GM18951 (cell line): ENCODE results near the gene COPB1.

Experiments used
- POLR2A ChIP-seq: IDR thresholded peaks from 4 replicates; pipeline ENCODE4 v1.6.1; 2011; ENCODE audit warnings: mild to moderate bottlenecking; ENCODE audit not compliant: insufficient read length, insufficient read depth; ENCODE audit errors: extremely low read depth
- in situ Hi-C: fragments of 300-500 bp; cut with MboI; formaldehyde crosslinking; loops from one replicate; pipeline ENCODE4 v1.12.0; 2022; ENCODE audit warnings: low sequenced_read_pairs, mixed read lengths, inconsistent platforms; ENCODE audit not compliant: unreplicated experiment

COPB1 gene

DNA sequence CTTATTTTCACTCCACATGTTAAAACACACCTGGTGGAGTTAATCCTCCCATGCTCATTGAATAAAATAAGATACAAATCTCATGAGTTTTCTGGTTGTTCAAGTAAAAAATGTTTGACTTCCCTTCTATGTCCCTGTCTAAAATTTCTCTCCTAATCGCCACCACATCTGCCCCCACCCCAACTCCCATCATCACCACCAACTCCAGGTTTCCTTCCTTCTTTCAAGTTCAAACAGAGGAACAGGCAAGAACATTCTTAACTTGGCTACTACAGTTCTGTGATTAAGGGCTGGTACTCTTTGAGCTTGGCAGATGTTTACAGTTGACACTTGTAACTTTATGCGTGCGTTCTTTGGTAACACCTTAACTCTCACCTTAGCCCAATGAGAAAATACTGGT, 29.7 kb upstream of the COPB1 start:
- in situ Hi-C loops: no loop called here
- TF ChIP-seq POLR2A: no peak

DNA sequence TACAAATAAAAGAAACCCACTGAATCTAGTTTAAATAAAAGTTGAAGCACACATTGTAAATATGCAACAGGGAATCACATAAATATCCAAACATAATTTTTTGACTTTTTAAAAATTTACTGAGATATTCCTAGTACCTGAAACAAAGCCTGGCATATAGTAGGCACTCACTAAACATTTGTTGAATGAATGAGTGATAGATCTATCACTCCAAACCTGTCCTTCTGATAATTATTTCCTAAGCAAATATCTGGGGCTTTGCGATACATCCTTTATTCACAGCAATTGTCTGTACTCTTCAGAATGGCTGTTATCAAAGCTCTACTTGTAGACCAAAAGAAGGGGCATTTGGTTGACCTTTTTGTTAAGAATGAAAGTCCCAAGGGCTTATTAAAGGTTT, 23.2 kb upstream of the COPB1 start:
- in situ Hi-C loops: no loop called here
- TF ChIP-seq POLR2A: no peak

DNA sequence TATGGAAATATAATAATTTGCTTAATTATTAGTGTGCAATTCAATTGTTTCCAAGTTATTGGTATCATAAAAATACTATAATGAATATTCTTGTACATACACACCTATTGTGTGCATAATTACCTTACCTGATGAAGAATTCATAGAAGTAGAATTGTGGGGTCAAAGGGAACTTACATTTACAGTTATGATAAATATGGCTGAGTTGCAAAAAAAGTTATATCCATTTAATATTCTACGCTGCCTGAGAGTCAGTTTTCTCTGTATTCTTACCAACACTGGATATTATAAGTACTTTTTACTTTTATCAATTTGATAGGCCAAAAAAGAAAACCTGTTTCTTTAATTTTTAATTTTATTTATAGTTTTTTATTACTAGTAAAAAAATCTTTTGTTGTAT, 22.6 kb upstream of the COPB1 start:
- in situ Hi-C loops: no loop called here
- TF ChIP-seq POLR2A: no peak

DNA sequence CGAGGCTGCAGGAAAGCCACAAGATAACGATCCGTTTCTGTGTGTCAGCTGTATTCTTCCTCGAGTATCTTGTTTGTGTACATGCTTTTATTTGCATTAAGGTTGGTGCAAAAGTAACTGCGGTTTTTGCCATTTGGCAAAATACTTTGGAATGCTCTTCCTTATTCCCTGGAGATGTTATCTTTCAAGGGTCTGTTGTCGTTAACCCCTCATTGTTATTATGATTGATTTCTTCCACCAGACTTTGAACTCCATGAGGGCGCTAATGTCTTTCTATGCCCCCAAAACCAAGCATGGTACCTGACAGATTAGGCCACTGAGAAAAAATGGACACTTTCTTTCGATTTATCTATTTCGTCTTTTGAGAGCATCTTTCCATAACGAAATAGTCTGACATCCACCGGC, 21.1 kb upstream of the COPB1 start:
- in situ Hi-C loops: no loop called here
- TF ChIP-seq POLR2A: no peak

DNA sequence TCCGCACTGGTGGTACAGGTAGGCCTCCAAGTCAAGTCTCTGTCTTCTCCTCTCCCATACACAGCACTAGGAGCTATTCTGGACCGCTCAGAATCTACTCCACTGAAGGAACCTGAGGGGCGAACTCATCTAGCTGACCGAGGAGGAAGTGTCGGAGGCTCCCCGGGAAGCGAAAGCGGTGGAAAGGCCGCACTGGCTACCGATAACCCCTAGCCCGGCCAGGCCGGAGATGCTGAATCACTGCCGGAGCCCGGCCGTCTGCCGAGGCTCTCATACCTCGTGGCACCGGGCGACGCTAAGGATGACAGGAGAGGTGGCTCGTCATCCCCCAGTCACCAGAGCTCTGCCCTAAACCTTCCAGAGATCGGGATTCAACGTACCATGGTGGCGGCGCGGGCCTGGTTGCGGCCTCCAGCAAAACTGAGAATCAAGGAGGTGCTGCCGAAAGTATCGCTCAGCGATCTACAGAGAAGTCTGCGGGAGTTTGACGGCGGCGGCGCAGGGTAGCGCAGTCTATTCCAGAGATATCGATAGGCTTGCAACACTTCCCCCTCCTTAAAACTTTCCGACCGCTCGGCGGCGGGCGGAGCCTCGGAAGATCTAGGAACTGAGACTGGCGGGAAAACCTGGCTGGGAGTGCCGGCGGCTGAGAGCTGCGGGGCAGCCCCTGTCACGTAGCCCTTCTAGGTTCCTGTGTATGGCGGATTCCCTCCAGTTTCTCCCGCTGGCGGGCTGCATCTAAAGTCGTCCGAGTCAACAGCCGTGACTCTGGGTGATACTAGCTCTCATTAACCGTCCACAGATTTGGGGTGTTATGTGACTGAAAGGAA, 20.5 kb upstream of the COPB1 start, which contains the start of gene PSMA1:
Gene PSMA1 (minus strand): TSS at position 470 of the 830 bp plus-strand sequence. CDS start 87 bp downstream, at position 383.
- peak; percentile 88 for TF ChIP-seq POLR2A

DNA sequence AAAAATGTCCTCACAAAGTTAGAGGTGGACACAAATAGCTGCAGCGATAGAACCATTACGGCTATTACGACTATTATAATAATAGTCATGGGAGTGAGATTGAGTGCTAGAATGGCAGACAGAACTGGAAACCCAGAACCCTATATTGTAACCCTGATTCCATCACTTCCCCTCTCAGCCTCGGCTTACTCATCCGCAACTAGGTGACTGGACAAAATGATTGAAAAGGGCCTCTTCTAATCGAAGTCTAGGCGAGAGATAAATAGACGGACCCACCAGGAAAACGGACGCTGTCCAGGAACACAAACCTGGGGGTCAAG, 19.9 kb upstream of the COPB1 start:
- in situ Hi-C loops: no loop called here
- TF ChIP-seq POLR2A: no peak

More for the DNA sequence above, 20.5 kb upstream of the COPB1 start, which contains the start of gene PSMA1:
- in situ Hi-C loops: no loop called here

DNA sequence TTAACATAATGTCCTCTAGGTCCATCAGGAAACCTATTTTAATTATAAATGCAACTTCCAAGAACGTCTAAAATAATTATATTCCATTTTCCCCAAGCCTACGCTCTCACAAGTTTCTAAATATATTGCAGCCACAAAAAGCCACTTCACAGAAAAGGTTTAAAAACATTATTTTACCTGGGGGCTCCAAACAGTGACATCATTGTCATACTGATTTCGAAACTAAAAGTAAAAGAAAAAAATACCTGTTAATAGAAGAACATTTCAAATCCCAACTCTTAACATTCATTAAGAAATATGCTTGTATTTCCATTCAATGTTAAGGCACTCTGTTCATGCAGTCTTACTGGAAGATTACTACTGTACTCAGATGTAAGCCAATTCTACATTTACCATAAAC, 19.2 kb upstream of the COPB1 start:
- TF ChIP-seq POLR2A: no peak
- in situ Hi-C loops: no loop called here

DNA sequence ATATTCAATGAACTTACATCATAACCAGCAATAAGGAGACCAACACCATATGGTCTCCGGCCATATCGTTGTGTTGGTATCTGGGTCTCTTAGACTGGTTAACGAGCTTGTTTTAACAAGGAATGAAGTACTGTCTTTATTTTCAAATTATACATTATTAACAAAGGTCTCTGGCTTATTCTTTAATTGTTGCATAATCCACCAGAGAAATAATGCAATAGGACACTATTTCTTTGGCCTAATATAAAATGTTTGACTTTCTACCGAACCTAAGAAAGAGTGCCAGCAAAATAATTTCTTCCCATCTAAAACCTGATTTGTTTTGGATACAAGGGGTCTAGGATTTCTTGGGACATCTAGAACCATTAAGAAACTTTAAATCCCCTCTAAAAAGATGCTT, 14.2 kb upstream of the COPB1 start:
- in situ Hi-C loops: no loop called here
- no peak for TF ChIP-seq POLR2A

DNA sequence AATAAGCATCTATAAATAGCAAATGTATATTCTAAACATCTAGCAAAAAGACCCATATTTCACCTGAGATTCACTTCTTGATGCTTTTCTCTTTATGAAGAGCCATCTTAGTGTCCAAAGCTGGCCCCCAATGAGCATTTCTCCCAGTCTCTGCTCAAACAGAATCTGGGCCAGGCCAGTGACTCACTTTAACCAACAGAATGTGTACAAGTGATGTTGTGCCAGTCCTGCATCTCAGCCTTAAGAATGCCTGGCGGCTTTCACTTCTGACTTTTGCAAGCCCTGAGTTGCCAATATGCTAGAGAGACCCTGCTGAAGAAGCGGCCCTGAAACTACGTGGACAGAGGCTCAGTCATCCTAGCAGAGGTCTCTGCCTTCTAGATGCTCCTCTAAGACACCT, 6.9 kb upstream of the COPB1 start:
- in situ Hi-C loops: no loop called here
- no peak for TF ChIP-seq POLR2A

DNA sequence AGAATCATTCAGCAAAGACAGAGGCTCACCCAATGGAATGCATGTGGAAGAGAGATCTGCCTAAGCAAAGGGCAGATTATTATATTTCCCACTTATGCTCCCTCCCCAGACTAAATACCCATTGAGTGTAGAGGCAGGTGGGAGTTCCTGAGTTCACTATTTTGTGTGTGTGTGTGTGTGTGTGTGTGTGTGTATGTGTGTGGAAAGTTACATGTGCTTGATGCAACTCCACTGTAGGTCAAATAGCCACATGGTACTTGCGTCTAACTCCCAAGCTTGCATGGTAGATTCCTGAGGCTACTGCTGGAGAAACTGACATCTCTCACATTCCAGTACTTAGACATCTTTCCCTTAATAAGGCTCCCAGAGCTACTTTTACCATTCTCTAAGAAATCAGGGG, 3.4 kb upstream of the COPB1 start:
- in situ Hi-C loops: no loop called here

DNA sequence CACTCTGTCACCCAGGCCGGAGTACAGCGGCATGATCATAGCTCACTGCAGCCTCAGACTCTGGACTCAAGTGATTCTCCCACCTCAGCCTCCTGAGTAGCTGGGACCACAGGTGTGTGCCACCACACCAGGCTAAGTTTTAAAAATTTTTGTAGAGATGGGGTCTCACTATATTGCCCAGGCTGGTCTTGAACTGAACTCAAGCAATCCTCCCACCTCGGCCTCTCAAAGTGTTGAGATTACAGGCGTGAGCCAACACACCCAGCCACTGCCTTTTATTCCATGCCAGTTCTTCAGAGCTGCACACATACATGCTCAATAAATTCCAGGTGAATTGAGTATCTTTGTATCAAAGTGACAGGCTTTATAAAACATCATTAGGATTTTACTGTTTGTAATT, 2.4 kb upstream of the COPB1 start:
- in situ Hi-C loops: no loop called here
- no peak for TF ChIP-seq POLR2A

More for the DNA sequence above, 3.4 kb upstream of the COPB1 start:
- TF ChIP-seq POLR2A: no peak

DNA sequence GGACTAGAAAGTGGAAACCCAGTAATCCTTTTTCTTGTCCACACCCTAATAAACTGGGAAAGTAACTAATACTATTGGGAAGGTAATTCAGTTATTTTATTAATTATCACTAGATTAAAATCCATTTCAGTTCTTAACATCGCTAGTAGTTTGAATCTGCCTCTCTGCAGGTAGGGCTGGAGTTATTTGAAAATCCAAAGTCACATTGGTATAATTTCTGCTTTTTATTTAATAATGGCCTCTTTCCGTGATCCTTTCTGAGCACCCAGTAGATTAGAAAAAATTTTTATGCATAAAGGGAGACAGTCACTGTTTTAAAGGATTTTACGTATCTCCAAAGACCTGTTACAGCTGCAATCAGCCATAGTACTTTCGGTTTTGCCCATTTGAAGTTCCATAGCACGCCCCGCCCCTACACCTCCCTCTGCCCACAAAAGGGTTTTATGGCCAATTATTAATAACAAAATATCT, 605 bp upstream of the COPB1 start:
- in situ Hi-C loops: no loop called here
- TF ChIP-seq POLR2A: peak; percentile 31

DNA sequence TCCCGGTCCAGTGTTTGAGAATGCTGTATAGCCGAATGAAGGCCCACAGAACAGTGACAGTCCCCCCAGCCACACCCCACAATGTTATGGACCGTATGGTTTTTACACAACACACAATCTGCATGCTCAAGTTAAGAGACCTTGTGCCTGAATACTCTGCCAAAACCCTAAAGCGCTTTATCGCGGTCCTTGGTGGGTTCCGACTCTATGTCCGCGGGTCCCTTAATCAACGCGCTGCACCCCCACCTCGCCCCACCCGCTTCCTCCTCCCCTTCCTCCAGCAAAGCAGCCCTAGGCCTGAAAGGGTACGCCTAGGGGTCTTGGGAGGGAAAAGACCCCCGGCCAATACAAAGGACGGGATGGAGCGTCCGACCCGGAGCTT, 442 bp downstream of the COPB1 start:
- TF ChIP-seq POLR2A: no peak
- in situ Hi-C loops: no loop called here

DNA sequence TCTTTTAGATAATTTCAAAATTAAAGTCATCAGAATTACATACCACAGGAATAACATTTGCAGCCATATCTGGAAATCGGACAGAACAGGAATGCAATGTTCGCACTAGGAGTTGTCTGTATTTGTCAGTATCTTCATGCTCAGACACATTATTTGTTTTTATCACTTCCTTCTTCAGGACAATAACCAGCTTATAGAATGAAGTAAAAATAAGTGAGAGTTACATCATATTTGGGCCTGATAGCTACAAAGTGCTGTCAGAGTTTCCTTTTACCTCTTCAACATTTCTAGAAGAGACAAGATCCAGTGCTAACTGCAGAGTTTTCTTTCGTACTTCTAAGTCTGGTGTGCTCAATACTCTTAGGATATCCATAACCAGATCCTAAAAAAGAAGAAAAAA, 18.9 kb downstream of the COPB1 start:
- in situ Hi-C loops: no loop called here
- no peak for TF ChIP-seq POLR2A
